GM18502 (cell line): ENCODE data around the gene INSR.
"Not testable (repeated sequence)": the region's sequence is repeated elsewhere in the genome, so short reads cannot be mapped to it uniquely, and the experiment has no call there.

Experiments used
- ATAC-seq: cut with Tn5 transposase; IDR thresholded peaks from one replicate; pipeline ENCODE4 v1.9.1; 2021; ENCODE audit warnings: mild to moderate bottlenecking; ENCODE audit not compliant: unreplicated experiment, poor library complexity

INSR gene

DNA sequence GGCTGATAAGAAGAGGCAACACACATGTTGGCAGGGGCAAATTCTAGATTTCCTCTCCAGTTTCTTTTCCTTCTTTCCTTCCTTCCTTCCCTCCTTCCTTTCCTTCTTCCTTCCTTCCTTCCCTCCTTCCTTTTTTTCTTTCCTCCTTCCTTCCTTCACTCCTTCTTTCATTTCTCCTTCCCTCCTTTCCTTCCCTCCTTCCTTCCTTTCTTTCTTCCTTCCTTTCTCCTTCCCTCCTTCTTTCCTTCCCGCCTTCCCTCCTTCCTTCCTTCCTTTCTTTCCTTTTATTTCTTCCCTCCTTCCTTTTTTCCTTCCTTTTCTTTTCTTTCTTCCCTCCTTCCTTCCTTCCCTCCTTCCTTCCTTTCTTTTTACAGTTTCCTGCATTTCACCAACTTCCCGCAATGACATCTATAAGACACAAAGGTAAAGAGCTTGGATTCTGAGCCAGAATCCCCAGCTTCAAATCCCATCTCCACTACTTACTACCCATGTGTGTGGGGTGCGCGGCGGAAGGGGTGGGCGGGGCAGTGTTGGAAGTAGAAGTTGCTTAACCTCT lies 35.3 kb downstream of the INSR start:
- ATAC-seq: no peak

DNA sequence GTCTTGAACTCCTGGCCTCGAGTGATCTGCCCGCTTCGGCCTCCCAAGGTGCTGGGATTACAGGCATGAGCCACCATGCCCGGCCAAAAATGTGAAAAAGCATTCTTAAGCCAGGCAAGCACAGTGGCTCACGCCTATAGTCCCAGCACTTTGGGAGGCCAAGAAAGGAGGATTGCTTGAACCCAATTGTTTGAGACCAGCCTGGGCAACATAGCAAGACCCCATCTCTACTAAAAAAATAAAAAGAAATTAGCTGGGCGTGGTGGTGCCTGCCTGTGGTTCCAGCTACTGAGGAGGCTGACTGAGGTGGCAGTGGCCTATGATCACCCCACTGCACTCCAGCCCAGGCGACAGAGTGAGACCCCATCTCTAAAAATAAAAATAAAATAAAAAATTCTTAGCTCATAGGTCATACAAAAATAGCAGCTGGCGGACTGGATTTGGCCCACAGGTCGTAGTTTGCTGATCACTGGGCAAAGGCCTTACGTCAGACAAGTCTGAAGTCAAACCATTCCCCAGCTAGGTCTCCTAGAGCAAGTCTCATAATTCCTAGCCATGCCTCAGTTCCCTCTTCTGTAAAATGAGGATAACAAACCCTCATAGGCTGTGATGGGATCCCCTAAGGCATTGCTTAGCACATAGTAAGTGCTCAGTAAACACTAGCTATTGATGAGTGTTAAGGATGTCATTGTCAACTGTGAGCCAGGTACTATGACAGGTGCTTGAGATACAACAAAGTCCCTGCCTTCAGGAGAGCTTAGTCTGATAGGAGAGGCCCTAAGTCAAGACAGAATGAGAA lies 36.0 kb downstream of the INSR start:
- no peak for ATAC-seq

DNA sequence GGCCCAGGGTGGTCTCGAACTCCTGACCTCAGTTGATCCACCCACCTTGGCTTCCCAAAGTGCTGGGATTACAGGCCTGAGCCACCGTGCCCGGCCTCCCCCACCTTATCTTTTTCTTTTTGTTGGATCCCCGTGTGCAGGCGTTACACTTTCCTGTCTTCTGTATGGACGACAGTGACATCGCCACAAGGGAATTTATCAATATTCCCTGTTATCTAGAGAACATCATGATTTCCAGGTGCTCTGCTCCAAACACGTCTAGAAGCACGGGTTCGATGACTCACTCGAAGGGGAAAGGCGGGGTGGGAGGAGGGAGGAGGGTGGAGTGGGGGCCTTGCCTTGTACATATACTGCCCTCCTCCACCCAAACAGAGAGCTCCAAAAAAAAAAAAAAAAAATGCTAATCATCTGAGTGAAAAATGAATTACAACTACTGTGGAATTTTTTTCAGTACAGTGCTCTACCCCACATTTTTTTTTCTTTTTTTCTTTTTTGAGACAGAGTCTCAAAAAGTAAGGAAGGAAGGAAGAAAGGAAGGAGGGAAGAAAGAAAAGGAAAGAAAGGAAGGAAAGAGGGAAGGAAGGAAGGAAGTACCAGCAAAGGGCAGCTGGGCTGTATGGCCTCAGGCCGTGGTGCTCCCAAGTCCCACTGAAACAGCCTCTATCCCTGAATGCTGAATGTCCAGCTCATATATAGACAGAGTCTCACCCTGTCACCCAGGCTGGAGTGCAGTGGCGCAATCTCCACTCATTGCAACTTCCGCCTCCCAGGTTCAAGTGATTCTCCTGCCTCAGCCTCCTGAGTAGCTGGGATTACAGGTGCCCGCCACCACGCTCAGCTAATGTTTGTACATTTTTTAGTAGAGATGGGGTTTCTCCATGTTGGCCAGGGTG lies 36.8 kb downstream of the INSR start:
- no peak for ATAC-seq

DNA sequence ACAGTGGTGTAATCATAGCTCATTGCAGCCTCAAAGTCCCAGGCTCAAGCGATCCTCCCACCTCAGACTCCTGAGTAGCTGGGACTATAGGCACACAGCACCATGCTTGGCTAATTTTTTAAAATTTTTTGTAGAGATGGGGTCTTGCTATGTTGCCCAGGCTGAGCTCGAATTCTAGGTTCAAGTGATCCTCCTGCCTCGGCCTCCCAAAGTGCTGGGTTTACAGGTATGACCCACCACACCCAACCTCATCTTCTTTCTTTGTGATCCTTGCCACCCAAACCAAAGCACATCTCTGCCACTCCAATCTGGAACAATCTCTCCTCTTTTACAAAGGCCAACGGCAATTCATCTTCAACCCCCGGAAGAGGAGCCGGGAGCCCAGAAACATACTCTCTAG lies 38.6 kb downstream of the INSR start:
- no peak for ATAC-seq

DNA sequence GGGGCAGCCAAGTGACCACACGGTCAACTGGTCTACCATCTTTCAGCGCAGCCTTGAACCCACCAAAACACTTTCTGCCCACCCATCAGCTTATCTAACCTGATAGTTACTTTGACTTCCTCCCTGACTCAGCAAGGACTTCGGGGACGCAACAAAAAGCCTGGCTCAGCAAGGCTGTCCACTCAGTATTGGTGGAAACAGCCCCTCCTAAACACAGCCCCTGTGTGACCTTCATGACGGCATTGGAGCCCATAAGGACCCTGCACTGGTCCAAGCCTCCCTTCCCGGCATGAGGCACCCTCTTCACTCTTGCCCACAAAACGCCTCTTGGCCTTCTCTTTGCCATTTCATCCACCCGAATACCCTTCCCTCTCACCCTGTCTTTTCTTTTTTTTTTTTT lies 39.1 kb downstream of the INSR start:
- no peak for ATAC-seq

DNA sequence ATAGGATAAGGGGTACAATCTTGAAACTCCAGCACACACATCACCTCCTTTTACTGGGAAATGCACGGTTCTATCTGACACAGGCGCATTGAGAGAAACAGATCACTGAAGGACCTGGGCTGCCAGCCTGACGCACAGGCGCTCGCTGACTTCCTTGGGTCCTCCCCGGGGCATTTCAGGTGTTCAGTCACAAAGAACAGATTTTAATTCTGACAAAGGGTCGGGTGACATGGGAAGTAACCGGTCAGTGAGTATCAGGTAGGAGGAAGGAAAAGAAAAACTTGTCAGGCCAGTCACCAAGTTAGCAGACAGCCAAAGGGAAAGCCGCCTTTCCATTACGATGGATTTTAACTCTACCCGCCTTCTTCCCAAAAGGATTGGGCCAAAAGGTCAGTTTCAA lies 39.6 kb downstream of the INSR start:
- no peak for ATAC-seq

DNA sequence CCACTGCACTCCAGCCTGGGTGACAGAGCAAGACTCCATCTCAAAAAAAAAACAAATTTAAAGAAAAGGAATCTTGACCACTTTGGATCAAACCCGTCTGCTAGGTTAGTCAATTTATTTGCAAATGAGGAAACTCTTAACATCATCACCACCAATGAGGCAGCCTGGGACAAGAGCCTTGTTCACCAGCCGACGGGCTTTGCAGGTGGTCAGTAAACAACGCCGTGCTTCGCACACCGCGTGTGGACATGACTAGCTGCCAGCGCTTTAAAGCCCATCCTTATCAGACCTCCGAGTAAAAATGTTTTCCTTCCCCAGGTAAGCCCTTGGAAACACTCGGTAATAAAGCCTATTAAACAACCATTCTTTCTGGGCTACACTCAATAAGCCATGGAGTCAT lies 41.9 kb downstream of the INSR start:
- no peak for ATAC-seq

DNA sequence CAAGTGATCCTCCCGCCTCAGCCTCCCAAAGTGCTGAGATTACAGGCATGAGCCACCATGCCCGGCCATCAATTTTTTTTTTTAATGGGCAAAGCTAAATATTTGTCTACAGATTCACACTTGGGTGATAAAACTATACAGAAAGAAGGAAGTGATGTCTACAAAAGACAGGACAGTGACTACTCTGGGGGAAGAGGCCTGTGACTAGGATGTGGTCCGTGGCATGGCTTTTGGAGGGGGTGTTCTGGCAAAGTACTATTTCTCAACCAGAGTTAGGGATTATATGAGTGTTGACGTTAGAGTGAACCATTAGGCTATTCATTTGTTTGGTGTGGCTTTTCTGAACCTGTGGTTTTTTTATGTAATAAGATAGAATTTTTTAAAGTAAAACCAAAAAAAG lies 42.7 kb downstream of the INSR start:
- no peak for ATAC-seq

DNA sequence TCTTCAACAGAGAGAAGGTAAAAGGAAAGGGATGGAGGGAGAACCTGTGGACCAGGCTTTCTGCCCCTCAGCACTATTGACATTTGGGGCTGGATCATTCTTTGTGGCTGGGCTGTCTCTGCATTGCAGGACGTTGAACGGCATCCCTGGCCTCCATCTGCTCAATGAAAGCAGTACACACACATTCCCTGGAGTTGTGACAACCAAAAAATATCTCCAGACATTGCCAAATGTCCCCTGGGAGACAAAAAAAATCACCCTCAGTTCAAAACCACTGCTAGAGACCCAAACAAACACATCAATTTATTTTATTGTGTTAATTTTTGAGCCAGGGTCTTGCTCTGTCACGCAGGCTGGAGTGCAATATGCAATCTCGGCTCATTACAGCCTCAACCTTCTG lies 43.3 kb downstream of the INSR start:
- no peak for ATAC-seq

DNA sequence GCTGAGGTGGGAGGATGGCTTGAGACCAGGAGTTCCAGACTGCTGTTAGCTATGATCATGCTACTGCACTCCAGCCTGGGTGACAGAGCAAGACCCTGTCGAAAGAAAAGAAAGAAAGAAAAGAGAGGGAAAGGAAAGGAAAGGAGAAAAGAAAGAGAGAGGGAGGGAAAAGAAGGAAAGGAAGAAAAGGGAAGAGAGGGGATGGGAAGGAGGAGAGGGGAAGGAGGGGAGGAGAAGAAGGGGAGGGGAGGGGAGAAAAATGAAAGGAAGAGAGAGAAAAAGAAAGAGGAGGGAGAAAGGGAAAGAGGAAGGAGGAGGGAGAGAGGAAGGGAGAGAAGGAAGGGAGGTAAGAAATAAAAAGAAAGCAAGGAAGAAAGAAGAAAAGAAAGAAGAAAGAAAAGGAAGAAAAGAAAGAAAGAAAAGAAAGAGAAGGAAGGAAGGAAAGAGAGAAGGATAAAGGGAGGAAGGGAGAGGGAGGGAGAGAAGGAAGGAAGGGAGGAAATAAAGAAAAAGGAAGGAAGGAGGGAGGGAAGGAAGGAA lies 44.1 kb downstream of the INSR start:
- no peak for ATAC-seq

DNA sequence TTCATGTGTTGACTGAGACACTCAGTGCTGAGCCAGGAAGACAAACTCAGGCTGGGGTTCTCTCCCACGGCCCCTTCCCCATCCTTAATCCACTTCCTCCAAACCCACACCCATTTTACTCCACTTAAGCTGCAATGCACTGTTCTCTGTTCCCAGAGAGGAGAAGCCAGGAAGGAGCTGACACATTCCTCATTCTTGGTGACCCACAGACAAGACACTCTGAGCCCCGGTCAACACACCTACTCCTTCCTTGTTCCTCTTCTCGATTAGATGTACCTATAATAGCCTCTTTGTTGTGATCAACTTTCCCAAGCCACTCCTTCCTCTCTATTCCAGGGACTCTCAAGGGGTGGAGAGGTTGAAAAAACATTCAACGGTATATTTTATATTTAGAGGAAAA lies 47.1 kb downstream of the INSR start:
- ATAC-seq: no peak

DNA sequence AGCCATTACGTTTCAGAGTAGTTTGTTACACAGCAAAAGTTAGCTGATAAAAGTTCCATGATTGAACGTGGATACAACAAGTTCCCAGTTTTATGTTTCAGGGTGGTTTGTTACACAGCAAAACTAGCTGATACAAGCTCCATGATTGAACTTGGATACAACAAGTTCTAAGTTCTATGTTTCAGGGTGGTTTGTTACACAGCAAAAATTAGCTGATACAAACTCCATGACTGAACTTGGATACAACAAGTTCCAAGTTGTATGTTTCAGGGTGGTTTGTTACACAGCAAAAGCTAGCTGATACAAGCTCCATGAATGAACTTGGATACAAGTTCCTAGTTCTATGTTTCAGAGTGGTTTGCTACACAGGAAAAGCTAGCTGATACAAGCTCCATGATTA lies 47.6 kb downstream of the INSR start:
- no peak for ATAC-seq

DNA sequence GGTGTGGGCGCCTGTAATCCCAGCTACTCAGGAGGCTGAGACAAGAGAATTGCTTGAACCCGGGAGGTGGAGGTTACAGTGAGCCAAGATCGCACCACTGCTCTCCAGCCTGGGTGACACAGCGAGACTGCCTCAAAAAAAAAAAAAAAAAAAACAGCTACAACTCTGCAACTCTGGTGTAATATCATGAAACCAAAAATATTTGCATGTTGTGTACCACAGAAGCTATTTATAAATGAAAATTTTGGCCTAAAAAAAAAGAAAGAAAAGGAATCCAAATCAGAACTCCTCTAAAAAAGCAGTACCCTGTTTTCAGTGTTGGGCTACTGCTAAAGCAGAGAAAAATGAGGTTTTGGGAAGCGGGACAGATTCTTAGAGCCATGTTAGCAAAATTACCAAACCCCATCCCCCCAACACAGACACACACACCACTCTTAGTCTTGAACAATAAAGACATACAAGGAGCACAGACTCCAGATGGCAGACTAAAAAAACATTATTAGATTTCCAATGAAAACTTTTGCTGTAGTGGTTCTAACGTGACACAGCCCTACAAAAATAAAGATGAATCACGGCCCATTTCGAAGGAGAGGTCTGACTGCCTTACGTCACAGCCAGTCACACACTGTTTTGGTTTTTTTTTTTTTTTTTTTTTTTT lies 51.5 kb downstream of the INSR start:
- ATAC-seq: no peak

DNA sequence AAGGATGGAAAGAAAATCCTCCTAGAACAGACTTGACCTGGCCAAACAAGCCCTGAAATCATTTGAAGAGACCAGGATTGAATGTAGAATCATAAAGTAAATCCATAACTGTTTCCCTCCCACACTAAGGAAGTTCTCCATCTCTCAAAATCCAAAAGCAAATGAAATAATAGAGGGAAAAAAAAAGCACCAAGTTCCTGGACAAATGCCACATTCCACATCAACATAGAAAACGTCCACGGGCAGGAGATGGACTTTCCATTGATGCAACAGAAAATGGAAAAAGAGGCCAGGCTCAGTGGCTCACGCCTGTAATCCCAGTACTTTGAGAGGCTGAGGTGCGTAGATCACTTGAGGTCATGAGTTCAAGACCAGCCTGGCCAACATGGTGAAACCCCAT lies 56.2 kb downstream of the INSR start:
- no peak for ATAC-seq

DNA sequence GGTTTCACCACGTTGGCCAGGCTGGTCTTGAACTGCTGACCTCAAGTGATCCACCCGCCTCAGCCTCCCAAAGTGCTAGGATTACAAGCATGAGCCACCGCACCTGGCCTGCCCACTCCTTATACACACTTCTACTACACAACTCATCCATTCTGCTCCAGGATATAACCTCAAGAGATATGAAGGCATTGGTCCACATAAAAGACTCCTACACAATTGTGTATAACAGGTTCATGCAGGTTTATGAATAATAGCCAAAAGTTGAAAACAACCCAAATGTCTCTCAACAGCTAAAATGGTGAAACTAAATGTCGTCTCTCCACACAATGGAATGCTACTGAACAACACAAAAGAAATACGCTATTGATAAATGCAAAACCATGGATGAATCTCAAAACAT lies 58.1 kb downstream of the INSR start:
- ATAC-seq: no peak

DNA sequence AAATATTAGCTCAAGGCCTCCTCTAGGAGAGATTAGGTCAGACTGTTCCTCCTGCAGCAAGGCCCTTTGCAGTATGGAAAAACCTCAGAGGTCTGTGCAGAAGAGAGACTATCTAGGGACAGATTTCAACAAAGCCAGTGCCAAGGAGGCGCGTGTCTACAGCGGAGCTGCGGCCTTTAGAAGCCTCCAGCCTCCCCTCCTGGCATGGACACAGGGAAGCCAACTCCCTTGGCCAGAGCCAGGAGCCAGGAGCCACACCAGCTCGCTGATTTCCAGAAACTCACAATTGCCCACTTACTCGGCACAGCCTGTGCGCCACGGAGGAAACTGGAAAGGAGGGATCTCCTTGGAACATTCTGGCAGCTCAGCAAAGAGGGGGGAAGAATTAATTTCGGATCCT lies 63.4 kb downstream of the INSR start:
- no peak for ATAC-seq

DNA sequence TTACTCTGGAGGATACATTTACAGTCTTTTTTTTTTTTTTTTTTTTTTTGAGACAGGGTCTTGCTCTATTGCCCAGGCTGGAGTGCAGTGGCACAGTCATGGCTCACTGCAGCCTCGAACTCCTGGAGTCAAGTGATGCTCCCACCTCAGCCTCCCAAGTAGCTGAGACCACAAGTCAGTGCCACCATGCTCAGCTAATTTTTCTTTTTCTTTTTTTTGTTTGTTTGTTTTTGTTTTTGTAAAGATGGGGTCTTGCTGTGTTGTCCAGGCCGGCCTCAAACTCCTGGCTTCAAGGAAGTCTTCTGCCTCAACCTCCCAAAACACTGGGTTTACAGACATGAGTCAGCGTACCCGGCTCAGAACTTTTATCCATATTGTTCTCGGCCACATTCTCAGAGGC lies 64.5 kb downstream of the INSR start:
- ATAC-seq: no peak

DNA sequence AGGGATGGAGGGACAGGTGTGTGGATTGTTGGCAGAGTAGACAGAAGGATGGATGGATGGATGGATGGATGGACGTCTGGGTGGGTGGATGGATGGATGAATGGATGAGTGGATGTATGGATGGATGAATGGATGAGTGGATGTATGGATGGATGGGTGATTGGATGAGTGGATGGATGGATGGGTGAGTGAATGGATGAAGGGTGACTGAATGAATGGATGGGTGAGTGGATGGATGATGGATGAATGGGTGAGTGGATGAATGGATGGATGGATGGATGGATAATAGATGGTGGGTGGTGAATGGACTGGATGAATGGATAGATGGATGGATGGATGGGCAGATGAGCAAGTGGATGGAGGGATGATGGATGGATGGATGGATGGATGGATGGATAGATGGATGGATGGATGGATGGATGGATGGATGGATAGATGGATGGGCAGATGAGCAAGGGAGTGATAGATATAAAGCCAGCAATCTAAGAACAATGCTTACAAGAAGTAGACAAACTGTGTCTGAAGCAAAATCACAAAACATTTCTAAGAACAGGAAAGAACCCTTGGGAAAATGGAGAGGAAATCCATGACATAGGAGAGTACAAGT lies 65.2 kb downstream of the INSR start:
- no peak for ATAC-seq

DNA sequence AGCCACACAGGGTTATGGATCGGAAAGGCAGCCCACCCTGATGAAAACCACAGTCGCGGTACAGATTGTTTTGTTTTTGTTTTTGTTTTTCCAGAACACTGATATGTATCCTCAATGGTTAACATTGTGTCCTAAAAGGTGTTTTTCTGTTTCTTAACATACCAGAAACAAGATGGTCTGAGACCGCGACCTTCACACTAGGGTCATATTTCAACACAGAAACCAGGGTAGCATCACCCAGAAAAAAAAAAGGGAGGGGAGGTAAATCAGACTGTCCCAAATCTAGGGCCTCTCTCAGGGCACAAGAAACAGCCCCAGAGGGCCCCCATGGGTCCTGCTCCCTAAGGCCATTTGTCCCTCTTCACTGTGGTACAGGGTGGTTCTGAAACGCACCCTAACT lies 66.5 kb downstream of the INSR start:
- ATAC-seq: no peak

DNA sequence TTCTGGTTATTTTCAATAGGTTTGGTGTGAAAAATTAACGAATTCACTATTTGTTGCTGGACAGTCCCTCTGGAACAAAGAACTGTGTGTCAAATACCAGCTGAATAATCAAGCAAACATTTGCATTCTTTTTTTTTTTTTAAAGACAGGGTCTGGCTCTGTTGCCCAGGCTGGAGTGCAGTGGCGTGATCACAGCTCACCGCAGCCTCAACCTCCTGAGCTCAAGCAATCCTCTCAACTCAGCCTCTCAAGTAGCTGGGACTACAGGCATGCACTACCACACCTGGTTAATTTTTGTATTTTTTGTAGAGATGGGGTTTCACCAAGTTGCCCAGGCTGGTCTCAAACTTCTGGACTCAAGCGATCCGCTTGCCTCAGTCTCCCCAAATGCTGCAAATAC lies 67.1 kb downstream of the INSR start:
- ATAC-seq: not testable (repeated sequence)
